DOHH2 (cell line): Measurements from ENCODE around the gene MSTO1.
"Not testable (repeated sequence)": the region's sequence is repeated elsewhere in the genome, so short reads cannot be mapped to it uniquely, and the experiment has no call there.

Experiments
- H3F3A ChIP-seq: fragments of 200-600 bp; sonication (generic), shearing (Covaris generic); 2 replicates; pipeline ENCODE4 v1.6.0; 2016; ENCODE audit warnings: antibody characterized with exemption, mild to moderate bottlenecking; ENCODE audit not compliant: control insufficient read depth, insufficient read depth
- H3K27ac ChIP-seq: fragments of 200-600 bp; sonication (generic); 2 replicates; pipeline ENCODE4 v1.5.1; 2014; ENCODE audit warnings: low read depth, mild to moderate bottlenecking, low read length, moderate library complexity
- H3K27me3 ChIP-seq: fragments of 200-600 bp; sonication (generic); 2 replicates; pipeline ENCODE4 v1.6.1; 2014; ENCODE audit warnings: mild to moderate bottlenecking, low read length, mixed read lengths; ENCODE audit not compliant: control insufficient read depth
- H3K36me3 ChIP-seq: fragments of 200-600 bp; sonication (generic); 2 replicates; pipeline ENCODE4 v1.6.1; 2014; ENCODE audit warnings: mild to moderate bottlenecking, low read length, moderate library complexity, mixed read lengths; ENCODE audit not compliant: control insufficient read depth
- H3K4me1 ChIP-seq: fragments of 200-600 bp; sonication (generic); 2 replicates; pipeline ENCODE4 v1.6.1; 2014; ENCODE audit warnings: mild to moderate bottlenecking, low read length, mixed read lengths; ENCODE audit not compliant: control insufficient read depth
- H3K4me2 ChIP-seq: fragments of 200-600 bp; sonication (generic); 2 replicates; pipeline ENCODE4 v1.6.0; 2014; ENCODE audit warnings: mild to moderate bottlenecking, low read length, moderate library complexity
- H3K4me3 ChIP-seq: fragments of 200-600 bp; sonication (generic); 2 replicates; pipeline ENCODE4 v1.5.1; 2014; ENCODE audit warnings: mild to moderate bottlenecking, low read length, mixed read lengths
- H3K79me2 ChIP-seq: fragments of 200-600 bp; sonication (generic); 2 replicates; pipeline ENCODE4 v1.6.1; 2014; ENCODE audit warnings: mild to moderate bottlenecking, low read length, mixed read lengths; ENCODE audit not compliant: control insufficient read depth
- H3K9me2 ChIP-seq: fragments of 200-600 bp; sonication (generic); replicated peaks from 2 replicates; pipeline ENCODE4 v1.6.1; 2014; ENCODE audit warnings: mild to moderate bottlenecking, low read length, mixed read lengths; ENCODE audit not compliant: control insufficient read depth
- H3K9me3 ChIP-seq: fragments of 200-600 bp; sonication (generic); 2 replicates; pipeline ENCODE4 v1.6.1; 2014; ENCODE audit warnings: antibody characterized with exemption, low read length, mixed read lengths; ENCODE audit not compliant: control insufficient read depth, insufficient read depth
- H4K20me1 ChIP-seq: fragments of 200-600 bp; sonication (generic); 2 replicates; pipeline ENCODE4 v1.6.0; 2014; ENCODE audit warnings: low read depth, mild to moderate bottlenecking, antibody characterized with exemption, low read length, moderate library complexity; ENCODE audit not compliant: control insufficient read depth, insufficient read depth
- CTCF ChIP-seq: fragments of 200-600 bp; sonication (generic); IDR thresholded peaks from one replicate; pipeline ENCODE4 v1.5.1; 2014; ENCODE audit warnings: antibody characterized with exemption, mild to moderate bottlenecking, low read depth, low read length; ENCODE audit not compliant: poor library complexity, severe bottlenecking
- EZH2phosphoT487 ChIP-seq: fragments of 200-600 bp; sonication (generic); IDR thresholded peaks from 2 replicates; pipeline ENCODE4 v1.6.1; 2017; ENCODE audit warnings: borderline replicate concordance, mild to moderate bottlenecking, antibody characterized with exemption, low read length, moderate library complexity, mixed read lengths

The MSTO1 gene

GRCh38 chr1:155598842-155599331, 11.1 kb upstream of the MSTO1 start:
- Histone ChIP-seq H3K27me3 (no peaks in the 10 kb centered on the region), H3K79me2 (no peaks in the 10 kb centered on the region), H3K9me3 (no peaks in the 10 kb centered on the region), H3K36me3 (no peaks in the 10 kb centered on the region), H4K20me1 (no peaks in the 10 kb centered on the region), H3K4me2 (peak overlapping the region; percentile 59), H3K27ac (no peak overlapping the region), H3F3A (0 out of 2 replicates have a peak, but pooled peaks cover 2% of the 10 kb centered on the region), H3K4me3 (peak overlapping the region; percentile 30), H3K4me1 (peaks cover 10% of the 10 kb centered on the region), H3K9me2 (no peaks in the 10 kb centered on the region)
- TF ChIP-seq CTCF (no peak), EZH2phosphoT487 (no peak)

GRCh38 chr1:155599828-155600572, 10.0 kb upstream of the MSTO1 start:
- not testable (repeated sequence) for H3K4me3 ChIP-seq, H3K27me3 ChIP-seq, H3K27ac ChIP-seq, H3F3A ChIP-seq, H3K9me2 ChIP-seq, H3K36me3 ChIP-seq, H4K20me1 ChIP-seq, H3K9me3 ChIP-seq, H3K79me2 ChIP-seq, H3K4me2 ChIP-seq
- peaks cover 10% of the 10 kb centered on the region for H3K4me1 ChIP-seq

- TF ChIP-seq CTCF (no peak), EZH2phosphoT487 (no peak)
- no peaks in the 10 kb centered on the region for H3K27me3 ChIP-seq
- H3K9me3 ChIP-seq, result no peaks in the 10 kb centered on the region
- no peak overlapping the region for H3K4me2 ChIP-seq
- no peaks in the 10 kb centered on the region for H3K9me2 ChIP-seq
- H3F3A ChIP-seq, result peaks cover 10% of the 10 kb centered on the region
- H3K79me2 ChIP-seq, result peaks cover 3% of the 10 kb centered on the region
- no peak overlapping the region for H3K27ac ChIP-seq
- H3K4me1 ChIP-seq, result peaks cover 3% of the 10 kb centered on the region
- H3K36me3 ChIP-seq, result peaks cover 8% of the 10 kb centered on the region
- H4K20me1 ChIP-seq, result no peaks in the 10 kb centered on the region
- no peak overlapping the region for H3K4me3 ChIP-seq
Measured at GRCh38 chr1:155607708-155608107, 2.3 kb upstream of the MSTO1 start.

GRCh38 chr1:155608888-155609225, 1.2 kb upstream of the MSTO1 start:
- Histone ChIP-seq H3K79me2 (peaks cover 3% of the 10 kb centered on the region), H3K36me3 (peaks cover 15% of the 10 kb centered on the region), H3K4me3 (0 out of 2 replicates have a peak overlapping the region, but pooled peaks have one; percentile 12), H3F3A (peaks cover 10% of the 10 kb centered on the region), H3K9me2 (no peaks in the 10 kb centered on the region), H3K4me2 (peak overlapping the region; percentile 14; the same call in 1 of the 2 replicates), H3K4me1 (peaks cover 3% of the 10 kb centered on the region), H3K27ac (peak overlapping the region; percentile 32; the same call in 1 of the 2 replicates), H3K9me3 (no peaks in the 10 kb centered on the region), H4K20me1 (no peaks in the 10 kb centered on the region), H3K27me3 (no peaks in the 10 kb centered on the region)
- TF ChIP-seq CTCF (no peak), EZH2phosphoT487 (no peak)

- H3K36me3 ChIP-seq, result peaks cover 19% of the 10 kb centered on the region
- not testable (repeated sequence) for H3K9me2 ChIP-seq, H4K20me1 ChIP-seq, H3K9me3 ChIP-seq, H3K79me2 ChIP-seq, H3K27ac ChIP-seq, H3K4me1 ChIP-seq, H3K27me3 ChIP-seq, H3K4me2 ChIP-seq, H3F3A ChIP-seq
- H3K4me3 ChIP-seq, result peak overlapping the region; percentile 74
Measured at GRCh38 chr1:155610257-155610647, 234 bp downstream of the MSTO1 start.

GRCh38 chr1:155613226-155613625, 3.2 kb downstream of the MSTO1 start:
- H3K4me3 ChIP-seq, H3F3A ChIP-seq, H3K4me2 ChIP-seq, H3K27me3 ChIP-seq, H3K9me3 ChIP-seq, H3K4me1 ChIP-seq, H3K27ac ChIP-seq, H4K20me1 ChIP-seq, H3K9me2 ChIP-seq, H3K79me2 ChIP-seq: not testable (repeated sequence)
- peaks cover 23% of the 10 kb centered on the region for H3K36me3 ChIP-seq
